PC-3 (cell line): ENCODE results near the gene MAGI2.

ENCODE experiments used
- EZH2 ChIP-seq: fragments of 300-600 bp; sonication (generic); IDR thresholded peaks from one replicate; pipeline ENCODE4 v1.6.1; 2017; ENCODE audit warnings: antibody characterized with exemption, mild to moderate bottlenecking, low read length; ENCODE audit not compliant: unreplicated experiment
- EZH2phosphoT487 ChIP-seq: fragments of 300-600 bp; sonication (generic); IDR thresholded peaks from 2 replicates; pipeline ENCODE4 v1.6.1; 2018; ENCODE audit warnings: mild to moderate bottlenecking, antibody characterized with exemption, low read length, borderline replicate concordance
- TF ChIP-seq, protein P1 (sequence below): fragments of 300-600 bp; sonication (generic); conservative IDR thresholded peaks from 2 replicates; pipeline ENCODE4 v1.5.1; 2017; ENCODE audit warnings: antibody characterized with exemption, low read depth, mild to moderate bottlenecking, low read length

DNA sequence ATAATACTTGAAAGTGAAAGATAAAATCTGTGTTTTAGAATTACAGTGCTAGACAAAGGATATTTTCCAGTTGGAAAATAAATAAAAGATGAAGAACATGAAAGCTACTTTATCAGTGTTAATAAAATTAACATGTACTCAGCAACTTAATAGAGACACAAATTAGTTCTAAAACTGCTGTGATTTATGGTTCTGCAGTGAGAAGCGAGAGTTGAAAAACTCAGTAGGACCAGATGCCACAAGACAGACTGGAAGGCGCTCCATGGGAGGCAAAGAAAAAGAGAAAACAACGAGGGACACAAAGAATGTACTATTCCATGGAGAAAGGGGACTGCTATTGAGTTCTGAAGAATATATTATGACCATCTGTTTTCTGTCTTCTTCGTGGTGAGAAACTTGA, 1064.4 kb downstream of the MAGI2 start:
- TF ChIP-seq, protein P1, sequence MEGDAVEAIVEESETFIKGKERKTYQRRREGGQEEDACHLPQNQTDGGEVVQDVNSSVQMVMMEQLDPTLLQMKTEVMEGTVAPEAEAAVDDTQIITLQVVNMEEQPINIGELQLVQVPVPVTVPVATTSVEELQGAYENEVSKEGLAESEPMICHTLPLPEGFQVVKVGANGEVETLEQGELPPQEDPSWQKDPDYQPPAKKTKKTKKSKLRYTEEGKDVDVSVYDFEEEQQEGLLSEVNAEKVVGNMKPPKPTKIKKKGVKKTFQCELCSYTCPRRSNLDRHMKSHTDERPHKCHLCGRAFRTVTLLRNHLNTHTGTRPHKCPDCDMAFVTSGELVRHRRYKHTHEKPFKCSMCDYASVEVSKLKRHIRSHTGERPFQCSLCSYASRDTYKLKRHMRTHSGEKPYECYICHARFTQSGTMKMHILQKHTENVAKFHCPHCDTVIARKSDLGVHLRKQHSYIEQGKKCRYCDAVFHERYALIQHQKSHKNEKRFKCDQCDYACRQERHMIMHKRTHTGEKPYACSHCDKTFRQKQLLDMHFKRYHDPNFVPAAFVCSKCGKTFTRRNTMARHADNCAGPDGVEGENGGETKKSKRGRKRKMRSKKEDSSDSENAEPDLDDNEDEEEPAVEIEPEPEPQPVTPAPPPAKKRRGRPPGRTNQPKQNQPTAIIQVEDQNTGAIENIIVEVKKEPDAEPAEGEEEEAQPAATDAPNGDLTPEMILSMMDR, result no peak
- TF ChIP-seq EZH2 (no peak), EZH2phosphoT487 (no peak)
